ENCODE measurements around the gene HPSE2. TPM values are rescaled to one million over a fixed set of nuclear protein-coding genes. Genes with fewer than 3 reads are reported as not detected.

Gene HPSE2
- total and polyA plus RNA-seq, 2 donors (not counting 1 experiment from before 2014, with no cell fraction given), result not detected

- H3K4me1 Mint-ChIP-seq, result no peaks in the 10 kb centered on the region
- H3K27me3 ChIP-seq (replicated peaks in 1 of 4; ENCODE audit: control extremely low read depth in 1 of 4, control insufficient read depth in 3 of 4, insufficient read depth in 4 of 4, low read length in 3 of 4), result no peaks in the 10 kb centered on the region
- no peaks in the 10 kb centered on the region for H3K79me2 ChIP-seq (ENCODE audit: control insufficient read depth, insufficient read depth, low read length)
- no peak overlapping the region for H3K4me3 ChIP-seq (ENCODE audit: control extremely low read depth in 1 of 5, extremely low read depth in 1 of 5, insufficient read depth in 1 of 5, low read depth in 2 of 5, low read length in 4 of 5)
- H3K9me3 ChIP-seq (ENCODE audit: control extremely low read depth in 1 of 3, control insufficient read depth in 2 of 3, insufficient read depth in 1 of 3, low read length in 2 of 3), result no peaks in the 10 kb centered on the region
- TF ChIP-seq CTCF (IDR thresholded peaks at IDR 0.05), result no peak
- TF ChIP-seq EZH2 (IDR thresholded peaks at IDR 0.05; ENCODE audit: borderline replicate concordance, insufficient read depth, low read depth, low read length, poor library complexity, severe bottlenecking), result no peak
- ATAC-seq (ENCODE audit: low read depth) (no peak), DNase-seq (no peak)
- H3K9ac ChIP-seq (ENCODE audit: low read length), result no peak overlapping the region
- no peak overlapping the region for H3K27ac Mint-ChIP-seq
- intact Hi-C loops (cut with micrococcal nuclease), result no loop called here
- no peak overlapping the region for H3K27ac ChIP-seq (ENCODE audit: low read length in 2 of 2)
- H4K20me1 ChIP-seq (ENCODE audit: control insufficient read depth, insufficient read depth, low read length, poor library complexity, severe bottlenecking), result no peaks in the 10 kb centered on the region
- H3K9me3 Mint-ChIP-seq (ENCODE audit: insufficient read depth), result no peaks in the 10 kb centered on the region
- no peak overlapping the region for H3K4me2 ChIP-seq (replicated peaks; ENCODE audit: low read depth, low read length, poor library complexity, severe bottlenecking)
- ChIA-PET POLR2A (no interaction called here), CTCF (no interaction called here)
- H3K27me3 Mint-ChIP-seq, result peaks cover 10% of the 10 kb centered on the region
- H3K4me3 Mint-ChIP-seq, result no peak overlapping the region
- no peaks in the 10 kb centered on the region for H3K4me1 ChIP-seq (ENCODE audit: control insufficient read depth in 2 of 2, insufficient read depth in 2 of 2, low read length in 2 of 2)
- no peak overlapping the region for H2AFZ ChIP-seq (ENCODE audit: insufficient read depth, low read depth, low read length, poor library complexity, severe bottlenecking)
- 83% methylated on average over 2 of the region's 3 CpGs for WGBS (ENCODE audit: insufficient coverage)
- H3K36me3 ChIP-seq (replicated peaks in 1 of 2; ENCODE audit: control extremely low read depth in 1 of 2, control insufficient read depth in 1 of 2, extremely low read depth in 1 of 2, insufficient read depth in 2 of 2, low read length in 1 of 2), result no peaks in the 10 kb centered on the region
Observed at GRCh38 chr10:98623176-98623575, 612.5 kb downstream of the HPSE2 start.

GRCh38 chr10:98621630-98622029 is 614.0 kb downstream of the HPSE2 start:
- Histone ChIP-seq H4K20me1 (ENCODE audit: control insufficient read depth, insufficient read depth, low read length, poor library complexity, severe bottlenecking) (no peaks in the 10 kb centered on the region), H3K36me3 (replicated peaks in 1 of 2; ENCODE audit: control extremely low read depth in 1 of 2, control insufficient read depth in 1 of 2, extremely low read depth in 1 of 2, insufficient read depth in 2 of 2, low read length in 1 of 2) (no peaks in the 10 kb centered on the region), H3K4me3 (ENCODE audit: control extremely low read depth in 1 of 5, extremely low read depth in 1 of 5, insufficient read depth in 1 of 5, low read depth in 2 of 5, low read length in 4 of 5) (no peak overlapping the region), H3K4me1 (ENCODE audit: control insufficient read depth in 2 of 2, insufficient read depth in 2 of 2, low read length in 2 of 2) (no peaks in the 10 kb centered on the region), H3K27me3 (replicated peaks in 1 of 4; ENCODE audit: control extremely low read depth in 1 of 4, control insufficient read depth in 3 of 4, insufficient read depth in 4 of 4, low read length in 3 of 4) (no peaks in the 10 kb centered on the region), H3K79me2 (ENCODE audit: control insufficient read depth, insufficient read depth, low read length) (no peaks in the 10 kb centered on the region), H3K9me3 (ENCODE audit: control extremely low read depth in 1 of 3, control insufficient read depth in 2 of 3, insufficient read depth in 1 of 3, low read length in 2 of 3) (no peaks in the 10 kb centered on the region), H3K9ac (ENCODE audit: low read length) (no peak overlapping the region), H2AFZ (ENCODE audit: insufficient read depth, low read depth, low read length, poor library complexity, severe bottlenecking) (no peak overlapping the region), H3K4me2 (replicated peaks; ENCODE audit: low read depth, low read length, poor library complexity, severe bottlenecking) (no peak overlapping the region), H3K27ac (ENCODE audit: low read length in 2 of 2) (no peak overlapping the region)
- TF ChIP-seq CTCF (IDR thresholded peaks at IDR 0.05), result no peak
- 80% methylated on average over 1 of the region's 1 CpG for WGBS (ENCODE audit: insufficient coverage)
- H3K4me3 Mint-ChIP-seq, result no peak overlapping the region
- CTCF ChIA-PET, result no interaction called here
- no peaks in the 10 kb centered on the region for H3K9me3 Mint-ChIP-seq (ENCODE audit: insufficient read depth)
- POLR2A ChIA-PET, result no interaction called here
- peaks cover 7% of the 10 kb centered on the region for H3K27me3 Mint-ChIP-seq
- H3K4me1 Mint-ChIP-seq, result no peaks in the 10 kb centered on the region
- DNase-seq, result no peak
- intact Hi-C loops (cut with micrococcal nuclease), result no loop called here
- H3K27ac Mint-ChIP-seq, result no peak overlapping the region
- ATAC-seq (ENCODE audit: low read depth), result no peak
